Ascending aorta (tissue), 2 donors: ENCODE data around the gene CLEC20A. TPM values are rescaled to one million over a fixed set of nuclear protein-coding genes. Genes with fewer than 3 reads are reported as not detected.
"Not testable (repeated sequence)": the region's sequence is repeated elsewhere in the genome, so short reads cannot be mapped to it uniquely, and the experiment has no call there.

Source experiments
- DNase-seq, 2 donors: peaks; one replicate each; pipeline ENCODE4 v3.0.0-alpha.2; 2019; ENCODE audit warnings: low spot score in 2 of 2
- H3K27ac ChIP-seq, 2 donors: fragments of 200-600 bp; sonication (generic); one replicate each; pipeline ENCODE4 v1.5.1; 2016 to 2017; ENCODE audit warnings: mild to moderate bottlenecking in 1 of 2
- H3K27me3 ChIP-seq: fragments of 200-600 bp; sonication (generic); one replicate; pipeline ENCODE4 v1.5.1; 2017
- H3K36me3 ChIP-seq, 2 donors: fragments of 200-600 bp; sonication (generic); one replicate each; pipeline ENCODE4 v1.5.1; 2016
- H3K4me1 ChIP-seq, 2 donors: fragments of 200-600 bp; sonication (generic); one replicate each; pipeline ENCODE4 v1.5.1; 2016 to 2017; ENCODE audit warnings: mild to moderate bottlenecking in 1 of 2
- H3K4me3 ChIP-seq, 2 donors: fragments of 200-600 bp; sonication (generic); one replicate each; pipeline ENCODE4 v1.5.1; 2016 to 2017; ENCODE audit warnings: mild to moderate bottlenecking in 1 of 2
- H3K9me3 ChIP-seq, 2 donors: fragments of 200-600 bp; sonication (generic); one replicate each; pipeline ENCODE4 v1.5.1; 2016
- intact Hi-C: fragments of 100-400 bp; cut with DNase I; formaldehyde crosslinking; loops from one replicate; pipeline ENCODE4 v1.15.1; 2023
- total RNA-seq: library from RNA; depleted of rRNA; stranded (reverse); fragments of >200 nt; gene quantifications from one replicate; pipeline ENCODE4 v1.1.0, GENCODE V29; 2016
- TF ChIP-seq, protein P1 (sequence below), 3 experiments: fragments of 200-600 bp in 2 of 3; fragments of 450-650 bp in 1 of 3; sonication (generic) in 2 of 3; IDR thresholded peaks; one replicate each; pipeline ENCODE4 v1.5.1; 2016 to 2019; ENCODE audit warnings: antibody characterized with exemption in 3 of 3, mild to moderate bottlenecking in 1 of 3, moderate library complexity in 1 of 3

Gene CLEC20A
- total RNA-seq, 1 donor from 2014 or later: not detected

DNA sequence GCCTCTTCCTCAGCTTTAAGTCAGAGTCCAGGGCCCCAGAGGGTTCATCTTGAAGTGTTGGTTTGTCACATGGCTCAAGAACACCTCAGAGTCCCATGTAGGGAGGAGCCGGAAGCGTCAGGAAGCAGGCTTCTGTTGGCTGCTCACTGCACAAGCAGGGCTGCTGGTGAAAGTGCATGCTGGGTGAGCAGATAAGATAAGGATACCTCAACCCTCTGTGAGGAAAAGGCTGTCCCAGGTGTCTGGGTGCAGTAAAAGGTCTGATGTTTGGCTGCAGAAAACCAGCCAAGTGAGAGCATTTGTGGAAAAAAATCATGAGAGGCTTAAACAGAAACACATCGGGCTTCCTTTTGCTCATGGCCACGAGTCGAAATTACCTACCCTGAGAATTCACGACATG lies 9.9 kb upstream of the CLEC20A start:
- H3K4me3 ChIP-seq: no peak overlapping the region
- H3K9me3 ChIP-seq: no peaks in the 10 kb centered on the region
- intact Hi-C loops: no loop called here
- H3K36me3 ChIP-seq: no peaks in the 10 kb centered on the region
- DNase-seq: no peak
- TF ChIP-seq, protein P1, sequence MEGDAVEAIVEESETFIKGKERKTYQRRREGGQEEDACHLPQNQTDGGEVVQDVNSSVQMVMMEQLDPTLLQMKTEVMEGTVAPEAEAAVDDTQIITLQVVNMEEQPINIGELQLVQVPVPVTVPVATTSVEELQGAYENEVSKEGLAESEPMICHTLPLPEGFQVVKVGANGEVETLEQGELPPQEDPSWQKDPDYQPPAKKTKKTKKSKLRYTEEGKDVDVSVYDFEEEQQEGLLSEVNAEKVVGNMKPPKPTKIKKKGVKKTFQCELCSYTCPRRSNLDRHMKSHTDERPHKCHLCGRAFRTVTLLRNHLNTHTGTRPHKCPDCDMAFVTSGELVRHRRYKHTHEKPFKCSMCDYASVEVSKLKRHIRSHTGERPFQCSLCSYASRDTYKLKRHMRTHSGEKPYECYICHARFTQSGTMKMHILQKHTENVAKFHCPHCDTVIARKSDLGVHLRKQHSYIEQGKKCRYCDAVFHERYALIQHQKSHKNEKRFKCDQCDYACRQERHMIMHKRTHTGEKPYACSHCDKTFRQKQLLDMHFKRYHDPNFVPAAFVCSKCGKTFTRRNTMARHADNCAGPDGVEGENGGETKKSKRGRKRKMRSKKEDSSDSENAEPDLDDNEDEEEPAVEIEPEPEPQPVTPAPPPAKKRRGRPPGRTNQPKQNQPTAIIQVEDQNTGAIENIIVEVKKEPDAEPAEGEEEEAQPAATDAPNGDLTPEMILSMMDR (IDR thresholded peaks at IDR 0.05): no peak
- H3K4me1 ChIP-seq: no peaks in the 10 kb centered on the region
- H3K27me3 ChIP-seq: no peaks in the 10 kb centered on the region
- no peak overlapping the region for H3K27ac ChIP-seq

DNA sequence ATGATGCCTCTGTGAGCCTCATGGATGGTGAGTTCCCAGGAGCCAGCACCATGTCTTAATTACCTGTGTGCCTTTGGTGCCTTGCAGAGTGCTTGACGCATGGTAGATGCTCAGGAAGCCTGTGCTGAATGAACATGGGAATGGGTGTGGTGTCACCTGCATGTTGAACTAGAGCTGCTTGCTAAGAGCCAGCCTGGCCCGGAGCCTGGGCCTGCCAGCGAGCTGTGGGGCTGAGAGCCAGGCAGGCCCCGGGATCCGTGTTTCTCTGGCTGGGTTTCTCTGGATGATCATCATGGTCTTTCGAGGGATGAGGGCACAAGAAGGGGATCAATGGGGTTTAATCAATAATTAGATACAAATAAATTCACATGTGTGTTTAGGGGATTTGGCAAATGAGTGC lies 9.4 kb upstream of the CLEC20A start:
- no peaks in the 10 kb centered on the region for H3K27me3 ChIP-seq
- no peak for DNase-seq
- H3K4me1 ChIP-seq: no peaks in the 10 kb centered on the region
- intact Hi-C loops: no loop called here
- H3K27ac ChIP-seq: no peak overlapping the region
- TF ChIP-seq, protein P1 (IDR thresholded peaks at IDR 0.05): no peak
- H3K36me3 ChIP-seq: no peaks in the 10 kb centered on the region
- no peak overlapping the region for H3K4me3 ChIP-seq
- no peaks in the 10 kb centered on the region for H3K9me3 ChIP-seq

DNA sequence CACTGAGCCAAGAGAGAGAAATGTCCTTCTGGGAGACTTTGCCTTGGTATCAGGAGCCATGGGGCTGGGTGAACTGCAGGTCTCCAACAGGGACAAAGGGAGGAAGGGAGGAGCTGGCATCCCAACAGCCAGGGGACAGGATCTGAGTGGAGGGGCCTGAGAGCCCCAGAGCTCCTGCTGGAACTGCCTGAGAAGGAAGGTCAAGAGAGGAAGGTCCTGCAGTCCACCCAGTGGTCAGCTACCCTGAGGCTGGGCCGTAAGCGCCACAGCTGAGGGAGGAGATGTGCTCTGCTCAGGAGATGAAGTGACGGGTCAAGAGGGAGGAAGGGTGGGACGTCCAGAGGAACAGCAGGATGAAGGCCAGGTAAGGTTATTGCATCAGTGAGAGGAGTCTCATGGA lies 7.5 kb upstream of the CLEC20A start:
- TF ChIP-seq, protein P1 (IDR thresholded peaks at IDR 0.05): no peak
- H3K27me3 ChIP-seq: no peaks in the 10 kb centered on the region
- no peaks in the 10 kb centered on the region for H3K36me3 ChIP-seq
- no peak overlapping the region for H3K4me3 ChIP-seq
- H3K27ac ChIP-seq: no peak overlapping the region
- intact Hi-C loops: loop anchor here (5.0 kb wide), 1 partner anchor 192 kb away; no protein-coding TSS in a partner anchor
- H3K9me3 ChIP-seq: no peaks in the 10 kb centered on the region
- DNase-seq: no peak
- H3K4me1 ChIP-seq: no peaks in the 10 kb centered on the region

DNA sequence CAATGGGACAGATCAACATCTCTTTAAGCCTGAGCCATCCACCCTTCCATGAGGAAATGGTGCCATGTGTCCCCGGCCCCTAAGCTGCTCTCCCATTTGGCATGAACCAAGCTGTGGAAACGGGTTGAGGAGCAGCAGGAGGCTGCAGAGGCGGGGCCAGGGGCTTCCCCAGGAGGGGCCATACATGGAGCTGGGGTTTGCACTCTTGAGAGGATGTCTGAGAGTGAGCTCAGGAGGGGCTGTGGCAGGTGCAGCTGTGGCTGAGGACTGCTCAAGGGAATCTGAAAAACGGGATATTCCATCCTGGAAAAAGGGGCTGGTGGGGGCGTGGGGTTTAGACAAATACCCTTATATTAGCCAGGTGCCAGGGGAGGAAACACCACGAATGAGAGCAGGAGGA lies 7.1 kb upstream of the CLEC20A start:
- no peak for DNase-seq
- no peak overlapping the region for H3K4me3 ChIP-seq
- no peak overlapping the region for H3K27ac ChIP-seq
- no peaks in the 10 kb centered on the region for H3K4me1 ChIP-seq
- H3K36me3 ChIP-seq: no peaks in the 10 kb centered on the region
- intact Hi-C loops: loop anchor here (5.0 kb wide), 1 partner anchor 192 kb away; no protein-coding TSS in a partner anchor
- no peaks in the 10 kb centered on the region for H3K9me3 ChIP-seq
- TF ChIP-seq, protein P1 (IDR thresholded peaks at IDR 0.05): no peak
- no peaks in the 10 kb centered on the region for H3K27me3 ChIP-seq

DNA sequence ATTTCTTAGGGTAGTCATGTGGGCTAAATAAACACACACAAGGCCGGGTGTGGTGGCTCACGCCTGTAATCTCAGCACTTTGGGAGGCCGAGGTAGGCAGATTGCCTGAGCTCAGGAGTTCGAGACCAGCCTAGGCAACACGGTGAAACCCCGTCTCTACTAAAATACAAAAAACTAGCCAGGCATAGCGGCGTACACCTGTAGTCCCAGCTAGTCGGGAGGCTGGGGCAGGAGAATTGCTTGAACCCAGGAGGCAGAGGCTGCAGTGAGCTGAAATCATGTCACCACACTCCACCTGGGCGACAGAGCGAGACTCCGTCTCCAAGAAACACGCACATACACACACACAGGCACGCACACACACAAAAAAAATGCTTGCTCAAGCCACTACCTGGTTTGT lies 6.6 kb upstream of the CLEC20A start:
- not testable (repeated sequence) for H3K9me3 ChIP-seq, H3K27me3 ChIP-seq, H3K27ac ChIP-seq, H3K4me3 ChIP-seq, DNase-seq, H3K36me3 ChIP-seq, H3K4me1 ChIP-seq
- intact Hi-C loops: loop anchor here (5.0 kb wide), 1 partner anchor 191 kb away; no protein-coding TSS in a partner anchor

DNA sequence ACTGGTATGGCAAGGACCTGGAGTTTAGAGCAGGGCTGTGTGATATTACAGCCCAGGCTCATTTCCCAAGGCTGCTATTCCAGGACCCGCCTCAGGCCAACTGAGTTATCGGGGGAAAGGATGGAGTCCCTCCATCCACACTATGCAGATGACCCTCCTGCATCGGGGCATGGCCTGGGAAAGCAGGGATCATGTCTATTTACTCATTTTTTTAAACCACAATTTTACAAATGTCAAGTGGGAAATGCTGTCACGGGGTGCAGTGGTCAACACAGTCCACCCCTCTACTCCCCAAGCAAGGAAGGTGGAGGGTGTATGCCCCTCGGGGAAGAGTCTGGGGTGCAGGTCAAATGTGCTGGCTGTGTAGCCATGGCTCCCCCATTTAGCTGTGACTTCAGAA lies 6.1 kb upstream of the CLEC20A start:
- Histone ChIP-seq H3K27me3 (no peaks in the 10 kb centered on the region), H3K4me3 (no peak overlapping the region), H3K4me1 (no peaks in the 10 kb centered on the region), H3K9me3 (no peaks in the 10 kb centered on the region), H3K36me3 (no peaks in the 10 kb centered on the region), H3K27ac (no peak overlapping the region)
- intact Hi-C loops: loop anchor here (5.0 kb wide), 1 partner anchor 191 kb away; no protein-coding TSS in a partner anchor
- TF ChIP-seq, protein P1 (IDR thresholded peaks at IDR 0.05): no peak
- no peak for DNase-seq
